GM12878 (cell line): ENCODE data around the gene EIF4B. TPM values are rescaled to one million over a fixed set of nuclear protein-coding genes. Genes with fewer than 3 reads are reported as not detected.

Source experiments
- ATAC-seq: fragments of 200-7000 bp; cut with Tn5 transposase; 3 replicates; pipeline ENCODE4 v1.9.1; 2020; ENCODE audit warnings: mild to moderate bottlenecking, moderate library complexity
- BruUV-seq: library from RNA; stranded (reverse); fragments of 400-500 nt; replicated peaks from 2 replicates; lab custom pipeline; 2021; lab: Mats Ljungman, UMichigan
- CTCF ChIA-PET: fragments of 300-600 bp; sonication (Branson Sonifier 250); formaldehyde crosslinking; extraction: SDS; loops from one replicate; lab custom pipeline; 2021; ENCODE audit warnings: inconsistent platforms; lab: Yijun Ruan, JAX
- POLR2A ChIA-PET: fragments of 350-600 bp; formaldehyde crosslinking; extraction: SDS; loops from one replicate; lab custom pipeline; 2021; ENCODE audit warnings: inconsistent platforms; lab: Charles Lee
- RAD21 ChIA-PET: fragments of 300-600 bp; sonication (Branson Sonifier 250); formaldehyde crosslinking; loops from one replicate; lab custom pipeline; 2023; ENCODE audit warnings: antibody characterized with exemption; ENCODE audit not compliant: unreplicated experiment; lab: Charles Lee
- SMC1A ChIA-PET: fragments of 300-600 bp; sonication (Branson Sonifier 250); formaldehyde crosslinking; loops from one replicate; lab custom pipeline; 2023; ENCODE audit not compliant: unreplicated experiment, uncharacterized antibody; lab: Charles Lee
- DNase-seq: peaks from one replicate; pipeline ENCODE4 v3.0.0-alpha.2; 2011; ENCODE audit warnings: low read depth, low spot score
- FAIRE-seq: peaks from 3 replicates; lab custom pipeline; 2011; peaks lifted over from hg19 to GRCh38; lab: Jason Lieb, UNC
- H2AFZ ChIP-seq: 2 replicates; pipeline ENCODE4 v1.6.0; 2011; ENCODE audit warnings: low read depth, low read length, control low read depth; ENCODE audit not compliant: control insufficient read depth
- H3K27ac ChIP-seq: 2 replicates; pipeline ENCODE4 v1.5.1; 2011; ENCODE audit warnings: control low read depth; ENCODE audit not compliant: control insufficient read depth, insufficient read depth
- H3K27me3 ChIP-seq, 2 experiments: replicated peaks in 1 of 2; 2 replicates each; pipeline versions ENCODE4 v1.6.0 to v1.6.1; 2011; ENCODE audit warnings: low read length in 1 of 2; ENCODE audit not compliant: control insufficient read depth in 2 of 2, insufficient read depth in 2 of 2
- H3K36me3 ChIP-seq, 2 experiments: 2 replicates each; pipeline ENCODE4 v1.5.1; 2011; ENCODE audit warnings: low read length in 1 of 2; ENCODE audit not compliant: control insufficient read depth in 2 of 2, insufficient read depth in 2 of 2
- H3K4me1 ChIP-seq: 2 replicates; pipeline ENCODE4 v1.6.1; 2011; ENCODE audit warnings: mild to moderate bottlenecking, low read length, moderate library complexity, mixed read lengths; ENCODE audit not compliant: control insufficient read depth, insufficient read depth
- H3K4me2 ChIP-seq: 2 replicates; pipeline ENCODE4 v1.6.0; 2011; ENCODE audit warnings: control low read depth; ENCODE audit not compliant: control insufficient read depth, insufficient read depth
- H3K4me3 ChIP-seq: fragments of 200-600 bp; sonication (generic); 2 replicates; pipeline ENCODE4 v1.5.1; 2016
- H3K79me2 ChIP-seq: 2 replicates; pipeline ENCODE4 v1.6.0; 2011; ENCODE audit warnings: low read length; ENCODE audit not compliant: control insufficient read depth, insufficient read depth
- H3K9ac ChIP-seq: 2 replicates; pipeline ENCODE4 v1.8.0; 2011; ENCODE audit warnings: low read length, control low read depth, mixed read lengths; ENCODE audit not compliant: control insufficient read depth, insufficient read depth
- H3K9me3 ChIP-seq: replicated peaks from 3 replicates; pipeline ENCODE4 v1.5.1; 2011; ENCODE audit warnings: mild to moderate bottlenecking, low read length; ENCODE audit not compliant: control insufficient read depth, insufficient read depth
- H4K20me1 ChIP-seq: 2 replicates; pipeline ENCODE4 v1.6.0; 2011; ENCODE audit not compliant: control insufficient read depth, insufficient read depth
- ASH2L ChIP-seq: fragments of 300-600, 200-600 bp; sonication (generic); IDR thresholded peaks from 2 replicates; pipeline ENCODE4 v1.6.1; 2017; ENCODE audit warnings: low read depth, mild to moderate bottlenecking, borderline replicate concordance
- BCL11A ChIP-seq: IDR thresholded peaks from 2 replicates; pipeline ENCODE4 v1.6.1; 2011; ENCODE audit warnings: low read depth, low read length
- CHD2 ChIP-seq: IDR thresholded peaks from 2 replicates; pipeline ENCODE4 v1.6.1; 2011; ENCODE audit warnings: low read depth, low read length, improper control_type of control experiment, borderline replicate concordance
- CREB1 ChIP-seq: IDR thresholded peaks from 2 replicates; pipeline ENCODE4 v1.6.1; 2012; ENCODE audit warnings: low read depth, mild to moderate bottlenecking, inconsistent platforms
- CTCF ChIP-seq, 3 experiments: IDR thresholded peaks in 2 of 3; conservative IDR thresholded peaks in 1 of 3; 2 replicates each; pipeline ENCODE4 v1.5.1; 2011; ENCODE audit warnings: low read depth in 3 of 3, low read length in 3 of 3, mild to moderate bottlenecking in 3 of 3, control low read depth in 2 of 3, moderate library complexity in 2 of 3, inconsistent platforms in 1 of 3, mixed read lengths in 1 of 3; ENCODE audit not compliant: control insufficient read depth in 2 of 3, insufficient read depth in 1 of 3; ENCODE audit errors: extremely low read depth in 1 of 3
- MEF2B ChIP-seq: fragments of 450-650 bp; IDR thresholded peaks from 2 replicates; pipeline ENCODE4 v1.6.1; 2018; ENCODE audit warnings: mild to moderate bottlenecking, moderate library complexity; ENCODE audit not compliant: partially characterized antibody, poor library complexity, severe bottlenecking
- MTA2 ChIP-seq: fragments of 450-650 bp; IDR thresholded peaks from 2 replicates; pipeline ENCODE4 v1.6.1; 2016; ENCODE audit warnings: low read depth, mild to moderate bottlenecking, moderate library complexity
- MTA3 ChIP-seq: IDR thresholded peaks from 2 replicates; pipeline ENCODE4 v1.6.1; 2012; ENCODE audit warnings: low read length, inconsistent platforms, borderline replicate concordance
- NFXL1 ChIP-seq: fragments of 450-650 bp; IDR thresholded peaks from 2 replicates; pipeline ENCODE4 v1.6.1; 2017; ENCODE audit warnings: antibody characterized with exemption, mild to moderate bottlenecking, borderline replicate concordance
- PML ChIP-seq: IDR thresholded peaks from 2 replicates; pipeline ENCODE4 v1.6.1; 2012; ENCODE audit warnings: low read length, inconsistent platforms
- RAD51 ChIP-seq: fragments of 450-650 bp; IDR thresholded peaks from 2 replicates; pipeline ENCODE4 v1.6.1; 2016; ENCODE audit warnings: moderate library complexity, mild to moderate bottlenecking, inconsistent platforms
- RFX5 ChIP-seq: IDR thresholded peaks from 2 replicates; pipeline ENCODE4 v1.6.1; 2011; ENCODE audit warnings: low read depth, low read length, improper control_type of control experiment
- YY1 ChIP-seq: IDR thresholded peaks from 2 replicates; pipeline ENCODE4 v1.6.1; 2011; ENCODE audit warnings: low read depth, mild to moderate bottlenecking, low read length
- WGBS: methylation state at CpG from one replicate; pipeline ENCODE4 v1.1.6; 2016; ENCODE audit warnings: low lambda C conversion rate; ENCODE audit not compliant: insufficient replicate concordance, insufficient coverage; ENCODE audit errors: missing lambda C conversion rate; 5-methylcytosine and 5-hydroxymethylcytosine counted together
- in situ Hi-C: fragments of 300-500 bp; cut with MboI; formaldehyde crosslinking; loops from 9 replicates; pipeline ENCODE4 v1.14.3; 2018; ENCODE audit warnings: mixed read lengths
- intact Hi-C: fragments of 100-400 bp; cut with micrococcal nuclease; formaldehyde crosslinking; loops from one replicate; pipeline ENCODE4 v1.14.2; 2022; ENCODE audit not compliant: unreplicated experiment
- polyA plus RNA-seq, 11 experiments: library from polyadenylated mRNA; depleted of rRNA in 4 of 11; unstranded in 6 of 11; stranded (reverse) in 5 of 11; fragments of >200 nt; fragmentation: Nextera tagmentation in 4 of 11; fragmentation: Illumina TruSeq in 1 of 11; extraction: Ambion mirVana in 4 of 11; extraction: Trizol in 1 of 11; gene quantifications; 1 replicate in 1 of 11; 2 replicates in 10 of 11; pipeline versions ENCODE4 v1.2.1 to v1.2.3, GENCODE V29; 2011 to 2016; ENCODE audit warnings: inconsistent platforms in 2 of 11, missing spikeins in 2 of 11, low read depth in 1 of 11
- total RNA-seq, 4 experiments: library from RNA; depleted of rRNA in 3 of 4; stranded (reverse); fragments of >200 nt in 3 of 4; fragmentation: Illumina TruSeq in 1 of 4; extraction: Trizol in 1 of 4; gene quantifications; 2 replicates each; pipeline versions ENCODE4 v1.2.1 to v1.2.3, GENCODE V29; 2013 to 2021
- TF ChIP-seq, protein P1 (sequence below): IDR thresholded peaks from 2 replicates; pipeline ENCODE4 v1.6.1; 2012; ENCODE audit warnings: low read length, inconsistent platforms
- TF ChIP-seq, protein P2 (sequence below): IDR thresholded peaks from 2 replicates; pipeline ENCODE4 v1.6.1; 2012; ENCODE audit warnings: low read depth, low read length, improper control_type of control experiment

The EIF4B gene
- total and polyA plus RNA-seq, 10 of the 15 experiments (the other 5 are each of a cell fraction or from before 2014, with no cell fraction given), result 123 to 752 (median 431) TPM

DNA sequence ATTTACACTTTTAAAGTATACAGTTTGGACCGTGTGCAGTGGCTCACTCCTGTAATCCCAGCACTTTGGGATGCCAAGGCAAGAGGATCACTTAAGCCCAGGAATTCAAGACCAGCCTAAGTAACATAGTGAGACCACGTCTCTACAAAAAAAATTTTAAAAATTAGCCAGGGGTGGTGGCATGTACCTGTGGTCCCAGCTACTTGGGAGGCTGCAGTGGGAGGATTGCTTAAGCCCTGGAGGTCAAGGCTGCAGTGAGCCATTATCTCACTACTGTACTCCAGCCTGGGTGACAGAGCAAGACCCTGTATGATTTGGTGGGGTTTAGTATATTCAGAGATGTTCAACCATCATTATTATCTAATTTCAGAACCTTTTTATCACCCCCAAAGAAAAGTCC is 4.7 kb downstream of the EIF4B start:
- in situ Hi-C loops, result no loop called here
- Histone ChIP-seq H3K4me2 (peak overlapping the region; percentile 27), H3K27ac (no peak overlapping the region), H3K9me3 (no peaks in the 10 kb centered on the region), H3K79me2 (peaks cover 91% of the 10 kb centered on the region)
- 70% methylated on average over 2 of the region's 2 CpGs for WGBS
- FAIRE-seq (no peak), ATAC-seq (no peak)
- POLR2A ChIA-PET, result no interaction called here
- no peak for TF ChIP-seq RAD51
- no peak for TF ChIP-seq BCL11A
- TF ChIP-seq MTA3, result no peak
- TF ChIP-seq ASH2L, result no peak
- no peak for TF ChIP-seq CREB1
- TF ChIP-seq RFX5, result no peak
- TF ChIP-seq YY1, result no peak
- no peak for TF ChIP-seq MEF2B
- TF ChIP-seq MTA2, result no peak
- no peak for TF ChIP-seq PML
- TF ChIP-seq, protein P1, sequence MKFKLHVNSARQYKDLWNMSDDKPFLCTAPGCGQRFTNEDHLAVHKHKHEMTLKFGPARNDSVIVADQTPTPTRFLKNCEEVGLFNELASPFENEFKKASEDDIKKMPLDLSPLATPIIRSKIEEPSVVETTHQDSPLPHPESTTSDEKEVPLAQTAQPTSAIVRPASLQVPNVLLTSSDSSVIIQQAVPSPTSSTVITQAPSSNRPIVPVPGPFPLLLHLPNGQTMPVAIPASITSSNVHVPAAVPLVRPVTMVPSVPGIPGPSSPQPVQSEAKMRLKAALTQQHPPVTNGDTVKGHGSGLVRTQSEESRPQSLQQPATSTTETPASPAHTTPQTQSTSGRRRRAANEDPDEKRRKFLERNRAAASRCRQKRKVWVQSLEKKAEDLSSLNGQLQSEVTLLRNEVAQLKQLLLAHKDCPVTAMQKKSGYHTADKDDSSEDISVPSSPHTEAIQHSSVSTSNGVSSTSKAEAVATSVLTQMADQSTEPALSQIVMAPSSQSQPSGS, result no peak
- TF ChIP-seq, protein P2, sequence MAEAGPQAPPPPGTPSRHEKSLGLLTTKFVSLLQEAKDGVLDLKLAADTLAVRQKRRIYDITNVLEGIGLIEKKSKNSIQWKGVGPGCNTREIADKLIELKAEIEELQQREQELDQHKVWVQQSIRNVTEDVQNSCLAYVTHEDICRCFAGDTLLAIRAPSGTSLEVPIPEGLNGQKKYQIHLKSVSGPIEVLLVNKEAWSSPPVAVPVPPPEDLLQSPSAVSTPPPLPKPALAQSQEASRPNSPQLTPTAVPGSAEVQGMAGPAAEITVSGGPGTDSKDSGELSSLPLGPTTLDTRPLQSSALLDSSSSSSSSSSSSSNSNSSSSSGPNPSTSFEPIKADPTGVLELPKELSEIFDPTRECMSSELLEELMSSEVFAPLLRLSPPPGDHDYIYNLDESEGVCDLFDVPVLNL, result no peak
- no peak for TF ChIP-seq NFXL1
- no peak for TF ChIP-seq CTCF (IDR thresholded peaks at IDR 0.05 in 2 of 3, conservative IDR thresholded peaks at IDR 0.05 in 1 of 3; ENCODE audit: control insufficient read depth in 2 of 3, extremely low read depth in 1 of 3, insufficient read depth in 1 of 3, low read depth in 3 of 3, low read length in 3 of 3)
- TF ChIP-seq CHD2, result no peak
- TF ChIP-seq, all 136 proteins: peak for 0
- no peak for DNase-seq
- Histone ChIP-seq H3K9ac (no peak overlapping the region), H4K20me1 (peaks cover 11% of the 10 kb centered on the region; the same call in 1 of the 2 replicates), H3K36me3 (peaks cover 0 to 21% of the 10 kb centered on the region in 2 experiments; a peak in 3 of 4 replicates), H3K4me3 (no peak overlapping the region; the same call in 1 of the 2 replicates), H3K27me3 (no peaks in the 10 kb centered on the region), H2AFZ (no peak overlapping the region), H3K4me1 (no peaks in the 10 kb centered on the region)
- no TSS peak for BruUV-seq
- intact Hi-C loops, result no loop called here
- ChIA-PET CTCF (interaction anchor here (0.9 to 1.4 kb wide), 2 partner anchors 11 to 37 kb away, joined by 3 read pairs; no protein-coding TSS in a partner anchor), SMC1A (interaction anchor here (0.8 to 1.7 kb wide), 4 partner anchors 11 to 19 kb away, joined by 3 to 5 read pairs (median 4); no protein-coding TSS in a partner anchor), RAD21 (no interaction called here)
